ENCODE data around the gene TMEM18. TPM values are rescaled to one million over a fixed set of nuclear protein-coding genes. Genes with fewer than 3 reads are reported as not detected.

Gene TMEM18
- total RNA-seq, 1 donor from 2014 or later, result 37.1 TPM

DNA sequence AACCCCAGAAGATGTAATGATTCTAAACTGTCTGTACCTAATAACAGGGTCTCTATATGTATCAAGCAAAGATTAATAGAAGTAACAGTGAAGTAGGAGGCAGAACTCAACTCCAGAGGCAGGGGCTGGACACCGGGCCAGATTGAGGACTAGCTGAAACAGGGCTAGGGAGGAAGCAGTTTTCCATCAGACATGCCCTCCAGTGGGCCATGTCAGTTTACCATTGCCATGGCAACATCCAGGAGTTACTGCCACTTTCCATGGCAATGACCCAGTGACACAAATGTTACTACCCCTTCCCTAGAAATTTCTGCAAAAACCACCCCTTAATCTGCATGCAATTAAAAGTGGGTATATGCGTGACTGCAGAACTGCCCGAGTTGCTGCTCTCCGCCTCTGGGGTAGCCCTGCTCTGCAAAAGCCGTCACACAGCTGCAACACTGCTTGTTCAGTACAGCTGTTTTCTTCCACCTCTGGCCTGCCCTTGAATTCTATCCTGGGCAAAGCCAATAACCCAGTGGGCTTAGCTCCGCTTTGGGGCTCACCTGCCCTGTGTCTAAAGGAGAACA lies 58.7 kb downstream of the TMEM18 start:
- no peaks in the 10 kb centered on the region for H3K4me1 Mint-ChIP-seq
- no peak for DNase-seq (ENCODE audit: low spot score in 2 of 2, unreplicated experiment in 2 of 2)
- H3K36me3 Mint-ChIP-seq, result no peaks in the 10 kb centered on the region
- no peak overlapping the region for H3K4me3 Mint-ChIP-seq
- TF ChIP-seq, protein P1, sequence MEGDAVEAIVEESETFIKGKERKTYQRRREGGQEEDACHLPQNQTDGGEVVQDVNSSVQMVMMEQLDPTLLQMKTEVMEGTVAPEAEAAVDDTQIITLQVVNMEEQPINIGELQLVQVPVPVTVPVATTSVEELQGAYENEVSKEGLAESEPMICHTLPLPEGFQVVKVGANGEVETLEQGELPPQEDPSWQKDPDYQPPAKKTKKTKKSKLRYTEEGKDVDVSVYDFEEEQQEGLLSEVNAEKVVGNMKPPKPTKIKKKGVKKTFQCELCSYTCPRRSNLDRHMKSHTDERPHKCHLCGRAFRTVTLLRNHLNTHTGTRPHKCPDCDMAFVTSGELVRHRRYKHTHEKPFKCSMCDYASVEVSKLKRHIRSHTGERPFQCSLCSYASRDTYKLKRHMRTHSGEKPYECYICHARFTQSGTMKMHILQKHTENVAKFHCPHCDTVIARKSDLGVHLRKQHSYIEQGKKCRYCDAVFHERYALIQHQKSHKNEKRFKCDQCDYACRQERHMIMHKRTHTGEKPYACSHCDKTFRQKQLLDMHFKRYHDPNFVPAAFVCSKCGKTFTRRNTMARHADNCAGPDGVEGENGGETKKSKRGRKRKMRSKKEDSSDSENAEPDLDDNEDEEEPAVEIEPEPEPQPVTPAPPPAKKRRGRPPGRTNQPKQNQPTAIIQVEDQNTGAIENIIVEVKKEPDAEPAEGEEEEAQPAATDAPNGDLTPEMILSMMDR (IDR thresholded peaks at IDR 0.05; ENCODE audit: unreplicated experiment), result no peak
- no peak overlapping the region for H3K27ac Mint-ChIP-seq
- H3K9me3 Mint-ChIP-seq, result peaks cover 12% of the 10 kb centered on the region
- H3K27me3 Mint-ChIP-seq (ENCODE audit: low read depth), result peaks cover 6% of the 10 kb centered on the region

DNA sequence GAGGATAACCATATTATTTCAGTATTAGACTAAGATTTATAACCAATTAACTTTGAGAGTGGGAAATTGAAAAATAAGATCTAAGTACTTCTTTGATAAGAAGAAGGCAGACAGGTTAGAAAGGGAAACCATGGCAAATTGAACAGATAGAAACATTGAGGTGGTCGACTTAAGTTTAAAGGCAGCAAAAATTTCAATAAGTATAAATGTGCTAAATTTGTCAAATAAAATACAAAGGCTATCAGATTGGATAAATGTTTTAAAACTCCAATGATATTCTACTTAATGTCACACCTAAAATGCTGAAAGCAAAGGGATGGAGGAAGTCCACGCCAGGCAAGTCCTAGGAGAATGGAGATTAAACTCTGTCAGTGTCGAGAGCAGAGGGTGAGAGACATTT lies 59.2 kb downstream of the TMEM18 start:
- Mint-ChIP-seq H3K4me1 (no peaks in the 10 kb centered on the region), H3K4me3 (no peak overlapping the region), H3K27ac (no peak overlapping the region), H3K9me3 (peaks cover 12% of the 10 kb centered on the region), H3K36me3 (no peaks in the 10 kb centered on the region), H3K27me3 (ENCODE audit: low read depth) (peaks cover 6% of the 10 kb centered on the region)
- TF ChIP-seq, protein P1 (IDR thresholded peaks at IDR 0.05; ENCODE audit: unreplicated experiment), result no peak
- no peak for DNase-seq (ENCODE audit: low spot score in 2 of 2, unreplicated experiment in 2 of 2)
